ENCODE results near the gene ARR3.
"Not testable (repeated sequence)": the region's sequence is repeated elsewhere in the genome, so short reads cannot be mapped to it uniquely, and the experiment has no call there.

The ARR3 gene

DNA sequence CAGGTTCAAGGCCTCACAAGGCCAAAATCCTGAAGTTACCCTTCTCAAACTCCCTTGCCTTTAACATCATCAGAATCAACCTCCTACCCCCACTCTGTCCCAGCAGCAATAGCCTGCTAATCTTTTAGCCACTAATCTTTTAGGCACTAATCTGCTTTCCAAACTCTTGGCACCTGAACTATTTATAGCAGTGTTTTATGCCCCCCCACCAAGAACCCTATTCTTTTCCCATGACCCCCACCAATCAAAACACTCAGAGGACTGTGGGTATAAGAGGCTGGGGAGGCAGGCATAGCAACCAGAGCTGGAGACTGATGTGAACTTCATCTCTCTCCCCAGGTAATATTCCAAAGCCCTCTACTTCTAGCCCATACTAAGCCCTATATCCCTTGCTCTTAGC, at the start of gene ARR3:
ARR3 (plus strand) TSS at position 301 of the 400 bp plus-strand sequence. CDS start 1,052 bp downstream, outside the sequence.
- no peak for DNase-seq (ENCODE audit: low read depth in 2 of 2)

GRCh38 chrX:70219938-70220764, 48.0 kb upstream of the ARR3 start:
- DNase-seq (ENCODE audit: low read depth in 2 of 2): no peak

DNA sequence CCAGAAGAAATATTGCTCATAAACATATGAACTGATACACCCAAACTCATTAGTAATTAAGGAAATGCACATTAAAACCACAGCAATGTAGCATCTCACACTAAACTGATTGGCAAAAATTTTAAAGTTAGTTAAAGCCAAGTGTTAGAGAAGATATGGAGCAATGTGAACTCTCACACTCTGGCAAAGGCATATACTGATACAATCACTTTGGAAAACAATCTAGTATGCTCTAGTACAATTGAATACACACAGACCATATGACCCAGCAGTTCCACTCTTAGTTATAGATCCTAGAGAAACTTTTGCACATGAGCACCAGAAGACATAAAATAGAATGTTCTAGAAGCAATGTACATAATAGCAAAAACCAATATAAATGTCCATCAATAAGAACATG, 42.1 kb upstream of the ARR3 start:
- DNase-seq (ENCODE audit: low read depth in 2 of 2): no peak

DNA sequence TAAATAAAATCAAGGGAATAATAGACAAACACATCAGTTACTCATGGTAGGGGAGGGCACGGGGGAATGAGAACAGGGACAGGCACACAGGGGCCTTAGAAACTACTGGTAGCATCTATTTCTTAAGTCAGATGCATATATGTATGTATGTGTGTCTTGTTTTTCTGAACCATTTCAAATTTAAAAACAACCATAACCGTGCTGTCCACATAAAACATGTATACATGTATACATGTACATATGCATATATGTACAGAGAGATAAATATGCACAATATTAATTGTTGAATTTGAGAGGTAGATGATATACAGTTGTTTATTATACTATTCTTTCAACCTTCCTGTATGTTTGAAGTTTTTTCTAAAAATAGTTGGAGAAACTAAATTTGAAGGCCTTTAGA, 41.4 kb upstream of the ARR3 start:
- no peak for DNase-seq (ENCODE audit: low read depth in 2 of 2)

GRCh38 chrX:70231666-70232065, 36.5 kb upstream of the ARR3 start:
- no peak for DNase-seq (ENCODE audit: low read depth in 2 of 2)

DNA sequence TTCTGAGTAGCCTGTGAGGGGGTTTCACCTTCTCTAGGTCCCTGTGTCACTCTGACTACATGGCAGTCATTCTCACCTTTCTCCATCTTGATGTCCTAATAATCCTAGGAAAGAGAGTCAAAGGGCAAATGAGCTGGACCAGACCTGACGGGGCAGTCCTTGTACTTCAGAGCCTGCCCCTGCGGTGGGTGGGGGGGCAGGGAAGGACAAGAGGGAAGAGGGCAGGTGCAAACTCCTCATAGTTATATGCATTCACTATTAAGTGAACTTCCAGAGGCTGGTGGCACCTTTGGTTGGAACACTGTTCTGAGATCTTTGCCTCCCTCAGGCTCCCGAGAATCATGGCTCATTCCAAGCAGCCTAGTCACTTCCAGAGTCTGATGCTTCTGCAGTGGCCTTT, 33.8 kb upstream of the ARR3 start, which contains the start of gene AWAT1:
AWAT1 (plus strand) TSS at position 301 of the 400 bp plus-strand sequence; CDS start at position 342, 41 bp downstream.
- DNase-seq (ENCODE audit: low read depth in 2 of 2): no peak

- DNase-seq (ENCODE audit: low read depth in 2 of 2): no peak
Observed at GRCh38 chrX:70240751-70241150, 27.4 kb upstream of the ARR3 start.

DNA sequence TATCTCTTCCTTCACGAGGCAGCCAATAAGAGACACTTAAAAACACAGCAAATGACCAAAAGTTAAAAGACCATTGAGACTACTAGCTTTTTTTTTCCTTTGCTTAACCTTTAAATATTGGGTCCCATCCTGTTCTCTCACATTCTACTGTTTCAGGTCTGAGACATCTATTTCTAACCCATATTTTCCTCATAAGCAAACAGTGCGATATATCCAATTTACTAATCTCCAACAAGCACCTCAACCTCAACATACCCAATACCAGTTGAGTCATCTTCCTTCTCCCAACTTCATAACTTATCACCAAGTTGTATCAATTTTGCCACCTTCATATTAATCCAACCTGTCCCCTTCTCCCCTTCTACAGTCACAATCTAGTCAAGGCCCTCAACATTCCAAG, 26.6 kb upstream of the ARR3 start:
- DNase-seq (ENCODE audit: low read depth in 2 of 2): no peak

DNA sequence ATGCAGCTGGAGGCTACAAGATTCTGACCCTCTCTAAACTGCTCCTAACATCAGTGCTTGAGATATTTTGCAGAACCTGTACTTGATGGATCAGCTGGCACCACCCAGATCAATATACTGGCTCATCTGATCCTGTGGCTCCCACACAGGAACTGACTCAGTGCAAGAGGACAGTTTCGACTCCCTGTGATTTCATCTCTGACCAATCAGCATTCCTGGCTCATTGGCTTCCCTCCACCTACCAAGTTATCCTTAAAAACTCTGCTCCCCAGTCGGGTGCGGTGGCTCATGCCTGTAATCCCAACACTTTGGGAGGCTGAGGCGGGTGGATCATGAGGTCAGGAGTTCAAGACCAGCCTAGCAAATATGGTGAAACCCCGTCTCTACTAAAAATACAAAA, 24.5 kb upstream of the ARR3 start:
- not testable (repeated sequence) for DNase-seq (ENCODE audit: low read depth in 2 of 2)

GRCh38 chrX:70244881-70245280, 23.3 kb upstream of the ARR3 start:
- no peak for DNase-seq (ENCODE audit: low read depth in 2 of 2)

DNA sequence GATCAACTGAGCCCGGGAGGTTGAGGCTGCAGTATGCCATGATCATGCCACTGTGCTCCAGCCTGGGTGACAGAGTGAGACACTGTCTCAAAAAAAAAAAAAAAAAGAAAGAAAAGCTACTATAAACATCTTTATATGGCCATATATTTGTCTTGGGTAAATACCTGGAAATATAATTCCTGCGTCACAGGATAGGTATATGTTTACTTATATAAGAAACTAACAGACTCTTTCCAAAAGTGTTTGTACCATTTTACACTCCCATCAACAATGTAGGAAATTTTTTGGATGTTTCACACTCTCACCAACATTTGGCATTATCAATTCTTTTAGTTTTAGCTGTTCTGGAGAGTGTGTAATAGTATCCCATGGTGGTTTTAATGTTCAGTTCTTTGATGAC, 20.9 kb upstream of the ARR3 start:
- no peak for DNase-seq (ENCODE audit: low read depth in 2 of 2)

DNA sequence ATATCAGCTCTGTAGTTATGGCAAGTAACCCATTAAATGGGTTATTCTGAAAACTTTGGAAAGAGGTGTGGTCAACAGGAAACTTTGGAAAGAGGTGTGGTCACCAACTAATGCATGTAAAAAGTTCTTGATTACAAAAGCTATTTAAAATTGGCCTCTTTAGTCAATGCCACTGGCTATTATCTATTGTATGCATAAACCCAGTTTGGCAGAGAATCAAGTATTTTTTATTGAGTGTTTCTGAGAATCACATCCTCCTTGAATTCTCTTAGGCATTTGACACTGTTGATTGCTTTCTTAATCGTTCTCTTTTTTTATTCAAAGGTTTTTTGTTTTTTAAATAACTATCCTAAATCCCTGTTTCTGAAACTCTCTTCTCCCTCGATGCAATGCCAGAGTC, 15.6 kb upstream of the ARR3 start:
- DNase-seq (ENCODE audit: low read depth in 2 of 2): no peak

GRCh38 chrX:70253377-70254062, 14.6 kb upstream of the ARR3 start:
- no peak for DNase-seq (ENCODE audit: low read depth in 2 of 2)

- no peak for DNase-seq (ENCODE audit: low read depth in 2 of 2)
Observed at GRCh38 chrX:70254063-70254400, 14.1 kb upstream of the ARR3 start.

GRCh38 chrX:70254909-70255308, 13.2 kb upstream of the ARR3 start:
- no peak for DNase-seq (ENCODE audit: low read depth in 2 of 2)

DNA sequence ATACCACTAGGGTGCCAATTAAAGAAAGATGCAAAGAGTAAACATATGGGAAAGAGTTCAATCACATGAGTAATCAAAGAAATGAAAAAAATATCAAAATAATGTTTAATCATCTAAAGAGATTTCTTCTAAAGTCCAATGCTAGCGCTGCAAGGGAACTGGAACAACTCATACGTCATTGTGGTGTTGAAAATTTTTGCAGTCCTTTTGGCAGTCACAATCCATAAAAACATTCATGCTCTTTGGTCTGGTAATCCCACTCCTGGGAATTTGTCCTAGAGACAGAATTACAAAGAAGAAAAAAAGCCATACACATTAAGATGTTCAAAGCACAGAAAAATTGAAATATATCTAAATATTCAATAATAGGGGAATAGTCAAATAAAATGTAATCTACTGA, 12.7 kb upstream of the ARR3 start:
- DNase-seq (ENCODE audit: low read depth in 2 of 2): no peak

DNA sequence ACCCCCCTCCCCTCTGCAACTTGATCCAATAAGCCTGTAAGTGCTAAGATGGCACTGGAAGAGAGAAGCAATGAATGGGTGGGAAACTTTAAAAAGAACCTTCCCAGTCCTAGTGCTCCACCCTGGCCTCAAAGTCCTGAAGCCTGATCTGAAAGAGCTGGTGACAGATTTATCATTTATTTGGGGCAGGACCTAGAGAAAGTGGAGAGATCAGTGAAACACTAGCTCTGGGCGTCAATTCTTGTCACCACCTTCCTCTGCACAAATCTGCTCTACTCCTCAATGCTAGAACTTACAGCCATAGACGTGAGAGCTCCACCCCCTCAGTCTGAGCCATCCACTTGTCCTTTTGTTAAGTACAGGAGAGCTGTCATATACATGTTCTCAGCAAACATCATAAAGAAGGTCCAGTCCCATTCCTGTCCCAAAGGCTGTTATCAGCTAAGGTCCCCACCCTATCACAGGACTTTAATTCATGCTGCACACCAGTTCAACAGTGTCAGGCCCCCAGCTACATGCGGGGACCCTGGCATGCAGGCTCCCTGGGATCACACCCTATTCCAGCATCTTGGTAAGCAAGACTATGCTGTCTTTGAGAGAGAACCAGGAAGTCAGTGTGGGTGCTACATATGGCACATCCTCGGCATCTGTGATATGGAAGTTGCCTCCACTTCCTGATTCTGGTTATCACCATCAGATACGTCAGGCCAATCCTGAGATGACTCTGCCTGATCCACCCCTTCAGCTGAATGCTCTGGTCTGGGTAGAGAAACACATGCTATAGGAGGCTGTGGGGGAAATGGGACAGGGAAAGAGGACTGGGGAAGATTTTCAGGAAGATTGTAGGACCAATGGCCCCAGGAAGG, 10.5 kb upstream of the ARR3 start:
- DNase-seq (ENCODE audit: low read depth in 2 of 2): no peak

GRCh38 chrX:70260104-70260503, 8.0 kb upstream of the ARR3 start, which contains the start of gene P2RY4:
Gene P2RY4, minus strand, starts transcription at chrX:70260204. Its CDS starts 580 bp downstream, at chrX:70259624.
- no peak for DNase-seq (ENCODE audit: low read depth in 2 of 2)

GRCh38 chrX:70262952-70263567, 5.1 kb upstream of the ARR3 start:
- no peak for DNase-seq (ENCODE audit: low read depth in 2 of 2)

DNA sequence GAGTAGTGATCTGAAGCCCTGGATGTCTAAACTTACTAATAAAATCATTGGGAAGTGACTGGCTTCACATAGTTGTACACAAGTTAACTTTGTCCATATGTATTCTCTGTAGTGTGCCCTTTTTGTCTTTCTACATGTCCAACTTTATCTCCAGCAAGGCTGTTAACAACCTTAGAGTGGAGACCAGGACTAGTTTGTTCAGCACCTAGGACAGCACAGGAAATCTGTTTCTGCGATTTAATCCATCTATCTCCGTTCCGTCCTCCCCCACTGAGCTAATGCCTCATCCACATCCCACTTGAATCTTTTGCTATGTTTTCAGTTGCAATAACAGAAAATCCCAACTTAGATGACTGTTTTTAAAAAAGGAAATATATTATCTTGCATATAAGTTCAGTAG, 3.4 kb upstream of the ARR3 start:
- DNase-seq (ENCODE audit: low read depth in 2 of 2): no peak

GRCh38 chrX:70274029-70274428, 5.9 kb downstream of the ARR3 start:
- DNase-seq (ENCODE audit: low read depth in 2 of 2): not testable (repeated sequence)

DNA sequence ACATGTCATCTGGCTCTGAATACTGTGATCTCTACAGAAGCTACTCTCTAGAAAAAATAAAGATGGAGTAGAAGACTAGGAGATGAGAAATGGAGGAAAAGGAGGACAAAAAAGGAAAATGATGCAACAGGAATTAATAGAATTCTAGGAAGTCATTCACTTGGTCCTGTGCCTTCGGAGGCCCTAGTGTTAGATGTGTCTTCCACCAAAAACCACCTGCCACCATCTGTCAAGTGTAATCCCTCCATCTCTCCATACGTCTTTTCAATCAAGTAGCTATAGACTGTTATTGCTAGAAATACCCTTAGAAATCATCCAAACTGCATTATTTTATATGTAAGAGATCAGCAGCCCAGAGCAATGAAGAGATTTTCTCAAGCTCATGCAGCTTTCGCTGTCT, 10.9 kb downstream of the ARR3 start:
- DNase-seq (ENCODE audit: low read depth in 2 of 2): no peak
